Trophoblast cell (in vitro differentiated cells and primary cell): ENCODE measurements around the gene AMT.

Experiments used
- DNase-seq, 2 donors: peaks; one replicate each; pipeline ENCODE4 v3.0.0-alpha.2; 2016
- H2AFZ ChIP-seq: 2 replicates; pipeline ENCODE4 v1.6.1; 2013; ENCODE audit warnings: low read length, moderate library complexity, mild to moderate bottlenecking; ENCODE audit not compliant: insufficient read depth, poor library complexity
- H2AK5ac ChIP-seq: 2 replicates; pipeline ENCODE4 v1.6.1; 2013; ENCODE audit warnings: mild to moderate bottlenecking, low read length
- H2BK120ac ChIP-seq: 2 replicates; pipeline ENCODE4 v1.6.1; 2013; ENCODE audit warnings: low read length, mild to moderate bottlenecking, moderate library complexity; ENCODE audit not compliant: insufficient read depth, poor library complexity
- H2BK12ac ChIP-seq: 2 replicates; pipeline ENCODE4 v1.6.1; 2013; ENCODE audit warnings: mild to moderate bottlenecking, low read length, moderate library complexity
- H2BK5ac ChIP-seq: 2 replicates; pipeline ENCODE4 v1.6.1; 2013; ENCODE audit warnings: low read length, low read depth, moderate library complexity, mild to moderate bottlenecking; ENCODE audit not compliant: poor library complexity
- H3K14ac ChIP-seq: 2 replicates; pipeline ENCODE4 v1.6.1; 2013; ENCODE audit warnings: mild to moderate bottlenecking, low read length
- H3K18ac ChIP-seq: 2 replicates; pipeline ENCODE4 v1.6.1; 2013; ENCODE audit warnings: mild to moderate bottlenecking, low read length
- H3K23ac ChIP-seq: 2 replicates; pipeline ENCODE4 v1.6.1; 2013; ENCODE audit warnings: low read length
- H3K27ac ChIP-seq: 2 replicates; pipeline ENCODE4 v1.5.1; 2013; ENCODE audit warnings: low read depth, mild to moderate bottlenecking, inconsistent platforms, low read length, moderate library complexity
- H3K27me3 ChIP-seq: 2 replicates; pipeline ENCODE4 v1.6.1; 2013; ENCODE audit warnings: inconsistent platforms, mild to moderate bottlenecking, low read length, moderate library complexity; ENCODE audit not compliant: insufficient read depth
- H3K36me3 ChIP-seq, 2 experiments: 1 replicate in 1 of 2; 2 replicates in 1 of 2; pipeline ENCODE4 v1.6.1; 2013; ENCODE audit warnings: low read length in 2 of 2, mild to moderate bottlenecking in 2 of 2, moderate library complexity in 1 of 2; ENCODE audit not compliant: insufficient read depth in 2 of 2, control insufficient read depth in 1 of 2
- H3K4ac ChIP-seq: 2 replicates; pipeline ENCODE4 v1.6.1; 2013; ENCODE audit warnings: low read depth, mild to moderate bottlenecking, low read length, moderate library complexity
- H3K4me1 ChIP-seq, 2 experiments: 1 replicate in 1 of 2; 2 replicates in 1 of 2; pipeline ENCODE4 v1.6.1; 2013; ENCODE audit warnings: low read length in 2 of 2, mild to moderate bottlenecking in 2 of 2, moderate library complexity in 1 of 2; ENCODE audit not compliant: insufficient read depth in 2 of 2, control insufficient read depth in 1 of 2
- H3K4me2 ChIP-seq: 2 replicates; pipeline ENCODE4 v1.6.1; 2013; ENCODE audit warnings: inconsistent platforms, mild to moderate bottlenecking, low read length, moderate library complexity
- H3K4me3 ChIP-seq: 2 replicates; pipeline ENCODE4 v1.5.1; 2013; ENCODE audit warnings: mild to moderate bottlenecking, low read depth, low read length, inconsistent platforms
- H3K79me1 ChIP-seq: one replicate; pipeline ENCODE4 v1.6.1; 2013; ENCODE audit warnings: low read length
- H3K79me2 ChIP-seq: 2 replicates; pipeline ENCODE4 v1.6.1; 2013; ENCODE audit warnings: low read length, mild to moderate bottlenecking; ENCODE audit not compliant: control insufficient read depth, insufficient read depth, poor library complexity
- H3K9ac ChIP-seq: 2 replicates; pipeline ENCODE4 v1.6.1; 2013; ENCODE audit warnings: mild to moderate bottlenecking, low read length
- H3K9me3 ChIP-seq: 2 replicates; pipeline ENCODE4 v1.6.1; 2013; ENCODE audit warnings: low read depth, mild to moderate bottlenecking, control low read depth, inconsistent platforms, low read length; ENCODE audit not compliant: insufficient read depth
- H4K12ac ChIP-seq: 2 replicates; pipeline ENCODE4 v1.6.1; 2013; ENCODE audit warnings: low read depth, mild to moderate bottlenecking, low read length, moderate library complexity
- H4K8ac ChIP-seq: 2 replicates; pipeline ENCODE4 v1.6.1; 2013; ENCODE audit warnings: low read depth, mild to moderate bottlenecking, low read length, moderate library complexity
- H4K91ac ChIP-seq: one replicate; pipeline ENCODE4 v1.6.1; 2013; ENCODE audit warnings: low read depth, mild to moderate bottlenecking, low read length, moderate library complexity
- WGBS: extraction: QIAGEN DNeasy Blood & Tissue Kit; methylation state at CpG from one replicate; pipeline ENCODE4 v1.1.7; 2013; ENCODE audit warnings: missing lambda C conversion rate; ENCODE audit not compliant: insufficient read length, insufficient coverage; ENCODE audit errors: extremely low coverage; 5-methylcytosine and 5-hydroxymethylcytosine counted together

AMT gene

GRCh38 chr3:49469037-49469935, 47.0 kb upstream of the AMT start:
- Histone ChIP-seq H4K12ac (peak overlapping the region; percentile 87), H2AFZ (peak overlapping the region; percentile 65), H3K4ac (peak overlapping the region; percentile 68), H4K8ac (peak overlapping the region; percentile 78), H3K4me1 (peaks cover 26 to 35% of the 10 kb centered on the region in 2 experiments), H3K79me2 (peaks cover 36% of the 10 kb centered on the region), H2BK12ac (peak overlapping the region; percentile 55), H3K23ac (no peak overlapping the region), H3K79me1 (peaks cover 50% of the 10 kb centered on the region), H3K9me3 (no peaks in the 10 kb centered on the region), H3K4me2 (peak overlapping the region; percentile 86), H2BK5ac (peak overlapping the region; percentile 93), H2BK120ac (peak overlapping the region; percentile 95), H3K4me3 (peak overlapping the region; percentile 53), H3K36me3 (no peaks in the 10 kb centered on the region), H2AK5ac (peak overlapping the region; percentile 11), H3K27ac (peak overlapping the region; percentile 97), H3K18ac (peak overlapping the region; percentile 81), H3K9ac (peak overlapping the region; percentile 74), H3K27me3 (no peaks in the 10 kb centered on the region), H4K91ac (peak overlapping the region; percentile 95), H3K14ac (peak overlapping the region; percentile 86)
- no CpG with 5 or more reads among the region's 23 CpGs for WGBS
- DNase-seq, result peak; percentile 91 to 93

- Histone ChIP-seq H3K27me3 (no peaks in the 10 kb centered on the region), H3K23ac (no peak overlapping the region), H4K12ac (peak overlapping the region; percentile 82), H4K8ac (peak overlapping the region; percentile 91), H3K14ac (peak overlapping the region; percentile 89), H4K91ac (peak overlapping the region; percentile 93), H3K79me1 (peaks cover 76% of the 10 kb centered on the region), H2AK5ac (peak overlapping the region; percentile 85), H2BK12ac (peak overlapping the region; percentile 100), H3K36me3 (no peaks in the 10 kb centered on the region), H3K79me2 (peaks cover 22% of the 10 kb centered on the region), H3K4me3 (no peak overlapping the region), H3K4ac (peak overlapping the region; percentile 95), H3K4me1 (peaks cover 33 to 50% of the 10 kb centered on the region in 2 experiments), H3K4me2 (no peak overlapping the region), H2BK5ac (peak overlapping the region; percentile 97), H3K18ac (peak overlapping the region; percentile 76), H3K9me3 (no peaks in the 10 kb centered on the region), H3K27ac (peak overlapping the region; percentile 98), H3K9ac (no peak overlapping the region), H2AFZ (no peak overlapping the region), H2BK120ac (peak overlapping the region; percentile 97)
- no CpG with 5 or more reads among the region's 2 CpGs for WGBS
- peak in 1 of 2 donors; percentile 10 for DNase-seq
These were observed 43.8 kb upstream of the AMT start for GRCh38 chr3:49466085-49466484.

- WGBS, result no CpG with 5 or more reads among the region's 18 CpGs
- DNase-seq, result peak; percentile 69 to 79
These were observed 43.2 kb upstream of the AMT start for GRCh38 chr3:49465270-49466034.

GRCh38 chr3:49462222-49462621, 39.9 kb upstream of the AMT start:
- no peak overlapping the region for H2AFZ ChIP-seq
- H4K8ac ChIP-seq, result no peak overlapping the region
- H3K36me3 ChIP-seq, result no peaks in the 10 kb centered on the region
- DNase-seq, result peak; percentile 93
- no peak overlapping the region for H3K23ac ChIP-seq
- peak overlapping the region; percentile 99 for H4K91ac ChIP-seq
- no peak overlapping the region for H2AK5ac ChIP-seq
- H3K27me3 ChIP-seq, result no peaks in the 10 kb centered on the region
- H3K14ac ChIP-seq, result peak overlapping the region; percentile 81
- H2BK120ac ChIP-seq, result peak overlapping the region; percentile 98
- H3K9me3 ChIP-seq, result no peaks in the 10 kb centered on the region
- peaks cover 13% of the 10 kb centered on the region for H3K79me2 ChIP-seq
- H3K4ac ChIP-seq, result peak overlapping the region; percentile 13
- peak overlapping the region; percentile 19 for H2BK12ac ChIP-seq
- peaks cover 51 to 62% of the 10 kb centered on the region in 2 experiments for H3K4me1 ChIP-seq
- H3K18ac ChIP-seq, result peak overlapping the region; percentile 50
- no CpG with 5 or more reads among the region's 3 CpGs for WGBS
- peak overlapping the region; percentile 42 for H3K4me2 ChIP-seq
- no peak overlapping the region for H3K9ac ChIP-seq
- peak overlapping the region; percentile 96 for H2BK5ac ChIP-seq
- H4K12ac ChIP-seq, result no peak overlapping the region
- peaks cover 67% of the 10 kb centered on the region for H3K79me1 ChIP-seq
- no peak overlapping the region for H3K4me3 ChIP-seq
- H3K27ac ChIP-seq, result peak overlapping the region; percentile 98

More at GRCh38 chr3:49465270-49466034, 43.2 kb upstream of the AMT start:
- peak overlapping the region; percentile 100 for H2BK12ac ChIP-seq
- H2BK120ac ChIP-seq, result peak overlapping the region; percentile 97
- H4K91ac ChIP-seq, result peak overlapping the region; percentile 93
- H2AFZ ChIP-seq, result peak overlapping the region; percentile 61
- peaks cover 20% of the 10 kb centered on the region for H3K79me2 ChIP-seq
- no peak overlapping the region for H3K4me2 ChIP-seq
- peak overlapping the region; percentile 95 for H3K4ac ChIP-seq
- H3K23ac ChIP-seq, result no peak overlapping the region
- peaks cover 38 to 56% of the 10 kb centered on the region in 2 experiments for H3K4me1 ChIP-seq
- peak overlapping the region; percentile 89 for H3K14ac ChIP-seq
- H3K27ac ChIP-seq, result peak overlapping the region; percentile 98
- H3K9me3 ChIP-seq, result no peaks in the 10 kb centered on the region
- peak overlapping the region; percentile 86 for H4K12ac ChIP-seq
- peak overlapping the region; percentile 97 for H2BK5ac ChIP-seq
- H3K79me1 ChIP-seq, result peaks cover 79% of the 10 kb centered on the region
- peak overlapping the region; percentile 88 for H3K18ac ChIP-seq
- no peak overlapping the region for H3K9ac ChIP-seq
- peak overlapping the region; percentile 91 for H4K8ac ChIP-seq
- H3K27me3 ChIP-seq, result no peaks in the 10 kb centered on the region
- no peak overlapping the region for H3K4me3 ChIP-seq
- H3K36me3 ChIP-seq, result no peaks in the 10 kb centered on the region
- H2AK5ac ChIP-seq, result peak overlapping the region; percentile 94
